Osteoblast (primary cell): ENCODE data around the gene NMT1. TPM values are rescaled to one million over a fixed set of nuclear protein-coding genes. Genes with fewer than 3 reads are reported as not detected.

Source experiments
- DNase-seq: peaks from one replicate; pipeline ENCODE4 v3.0.0; 2011; ENCODE audit warnings: low spot score, mixed read lengths; ENCODE audit not compliant: insufficient read length; ENCODE audit errors: missing footprints
- H2AFZ ChIP-seq: 2 replicates; pipeline ENCODE4 v1.6.0; 2011; ENCODE audit warnings: mild to moderate bottlenecking, low read length
- H3K27ac ChIP-seq: 2 replicates; pipeline ENCODE4 v1.5.1; 2011; ENCODE audit warnings: mild to moderate bottlenecking, low read depth, low read length, moderate library complexity
- H3K27me3 ChIP-seq: 2 replicates; pipeline ENCODE4 v1.6.0; 2012; ENCODE audit warnings: mild to moderate bottlenecking, control low read depth, inconsistent platforms, low read length, moderate library complexity; ENCODE audit not compliant: insufficient read depth
- H3K36me3 ChIP-seq: 2 replicates; pipeline ENCODE4 v1.5.1; 2011; ENCODE audit warnings: mild to moderate bottlenecking, low read length, control low read depth, moderate library complexity; ENCODE audit not compliant: insufficient read depth
- H3K4me1 ChIP-seq: 2 replicates; pipeline ENCODE4 v1.5.1; 2011; ENCODE audit warnings: mild to moderate bottlenecking, low read length, control low read depth, moderate library complexity; ENCODE audit not compliant: insufficient read depth
- H3K4me2 ChIP-seq: 2 replicates; pipeline ENCODE4 v1.6.0; 2011; ENCODE audit warnings: mild to moderate bottlenecking, low read length; ENCODE audit not compliant: insufficient read depth
- H3K4me3 ChIP-seq: fragments of 200-600 bp; sonication (generic); 3 replicates; pipeline ENCODE4 v1.5.1; 2012; ENCODE audit warnings: mild to moderate bottlenecking, low read length, inconsistent platforms; ENCODE audit not compliant: insufficient read depth
- H3K79me2 ChIP-seq: 2 replicates; pipeline ENCODE4 v1.6.0; 2012; ENCODE audit warnings: mild to moderate bottlenecking, low read length, control low read depth, inconsistent platforms; ENCODE audit not compliant: insufficient read depth
- H3K9me3 ChIP-seq: 2 replicates; pipeline ENCODE4 v1.5.1; 2011; ENCODE audit warnings: low read depth, low read length, control low read depth
- H4K20me1 ChIP-seq: 2 replicates; pipeline ENCODE4 v1.6.0; 2012; ENCODE audit warnings: mild to moderate bottlenecking, low read length, control low read depth; ENCODE audit not compliant: insufficient read depth
- total RNA-seq: library from RNA; depleted of rRNA; stranded (reverse); fragments of >200 nt; gene quantifications from 2 replicates; pipeline ENCODE4 v1.2.3, GENCODE V29; 2012
- TF ChIP-seq, protein P1 (sequence below): IDR thresholded peaks from 2 replicates; pipeline ENCODE4 v1.5.1; 2011; ENCODE audit warnings: mild to moderate bottlenecking, low read depth, low read length, moderate library complexity; ENCODE audit errors: extremely low read depth

The NMT1 gene
- total RNA-seq, 1 donor = 51.8 TPM

DNA sequence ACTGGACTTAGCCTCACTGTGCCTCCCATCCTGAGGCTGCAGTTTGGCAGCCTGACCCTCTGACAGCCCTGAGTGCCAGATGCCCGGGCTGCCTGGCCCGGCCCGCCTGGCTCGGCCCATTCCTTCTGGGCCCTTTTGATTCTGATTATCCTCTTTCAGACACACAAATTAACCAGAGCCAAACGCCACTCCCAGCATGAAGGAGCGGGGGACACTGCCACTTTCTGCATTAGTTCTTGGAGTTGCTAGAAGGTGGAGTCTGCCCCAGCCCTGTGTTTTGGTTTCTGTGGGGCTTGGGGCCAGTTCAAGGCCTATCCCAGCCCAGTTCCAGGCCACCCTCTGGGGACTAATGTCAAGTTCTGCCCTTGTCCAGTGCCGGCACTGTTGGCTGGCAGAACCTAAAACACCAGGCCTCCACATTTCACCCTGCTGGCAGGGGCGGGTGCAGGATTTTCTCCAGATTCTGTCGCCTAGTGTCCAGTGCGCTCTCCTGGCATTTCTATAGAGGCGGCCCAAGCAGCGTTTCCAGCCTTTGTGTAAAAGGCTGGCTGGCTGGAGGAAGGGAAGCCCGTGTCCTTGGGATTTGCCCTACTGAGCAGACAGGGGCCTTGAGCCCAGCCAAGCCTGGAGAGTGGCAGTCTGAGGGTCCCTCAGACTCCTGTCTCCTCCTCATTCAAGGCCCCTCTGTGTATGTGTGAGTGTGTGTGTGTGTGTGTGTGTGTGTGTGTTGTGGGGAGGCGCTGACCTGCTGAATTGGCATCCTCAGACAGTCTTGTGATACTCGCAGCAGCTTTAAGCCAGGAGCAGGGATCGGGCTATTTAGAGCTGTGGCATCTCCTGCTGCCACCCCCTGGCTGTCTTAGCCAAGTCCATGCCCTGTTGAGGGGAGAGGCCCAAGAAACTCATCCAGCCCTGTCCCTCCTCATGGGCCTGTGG is 49.8 kb downstream of the NMT1 start:
- Histone ChIP-seq H3K4me1 (no peaks in the 10 kb centered on the region), H3K27me3 (no peaks in the 10 kb centered on the region), H4K20me1 (peaks cover 11% of the 10 kb centered on the region), H3K4me2 (no peak overlapping the region), H2AFZ (no peak overlapping the region), H3K79me2 (peaks cover 6% of the 10 kb centered on the region), H3K9me3 (no peaks in the 10 kb centered on the region), H3K36me3 (peaks cover 26% of the 10 kb centered on the region), H3K4me3 (no peak overlapping the region), H3K27ac (no peak overlapping the region)
- TF ChIP-seq, protein P1, sequence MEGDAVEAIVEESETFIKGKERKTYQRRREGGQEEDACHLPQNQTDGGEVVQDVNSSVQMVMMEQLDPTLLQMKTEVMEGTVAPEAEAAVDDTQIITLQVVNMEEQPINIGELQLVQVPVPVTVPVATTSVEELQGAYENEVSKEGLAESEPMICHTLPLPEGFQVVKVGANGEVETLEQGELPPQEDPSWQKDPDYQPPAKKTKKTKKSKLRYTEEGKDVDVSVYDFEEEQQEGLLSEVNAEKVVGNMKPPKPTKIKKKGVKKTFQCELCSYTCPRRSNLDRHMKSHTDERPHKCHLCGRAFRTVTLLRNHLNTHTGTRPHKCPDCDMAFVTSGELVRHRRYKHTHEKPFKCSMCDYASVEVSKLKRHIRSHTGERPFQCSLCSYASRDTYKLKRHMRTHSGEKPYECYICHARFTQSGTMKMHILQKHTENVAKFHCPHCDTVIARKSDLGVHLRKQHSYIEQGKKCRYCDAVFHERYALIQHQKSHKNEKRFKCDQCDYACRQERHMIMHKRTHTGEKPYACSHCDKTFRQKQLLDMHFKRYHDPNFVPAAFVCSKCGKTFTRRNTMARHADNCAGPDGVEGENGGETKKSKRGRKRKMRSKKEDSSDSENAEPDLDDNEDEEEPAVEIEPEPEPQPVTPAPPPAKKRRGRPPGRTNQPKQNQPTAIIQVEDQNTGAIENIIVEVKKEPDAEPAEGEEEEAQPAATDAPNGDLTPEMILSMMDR = no peak
- peak; percentile 91 for DNase-seq

DNA sequence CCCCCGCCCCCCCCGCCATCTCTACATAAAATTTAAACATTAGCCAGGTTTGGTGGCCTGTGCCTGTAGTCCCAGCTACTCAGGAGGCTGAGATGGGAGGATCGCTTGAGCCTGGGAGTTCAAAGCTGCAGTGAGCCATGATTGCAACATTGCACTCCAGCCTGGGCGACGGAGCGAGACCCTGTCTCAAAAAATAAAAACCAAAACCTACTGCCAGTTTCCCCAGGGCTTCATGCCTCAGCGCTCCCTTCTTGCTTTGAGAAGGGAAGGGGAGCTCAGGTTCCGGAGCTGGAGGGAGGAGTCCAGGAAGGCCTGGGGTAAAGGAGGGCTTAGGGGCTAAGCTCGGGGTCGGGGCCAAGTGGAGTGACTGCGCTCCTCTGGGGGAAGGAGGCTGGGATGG is 50.7 kb downstream of the NMT1 start:
- TF ChIP-seq, protein P1 = no peak

DNA sequence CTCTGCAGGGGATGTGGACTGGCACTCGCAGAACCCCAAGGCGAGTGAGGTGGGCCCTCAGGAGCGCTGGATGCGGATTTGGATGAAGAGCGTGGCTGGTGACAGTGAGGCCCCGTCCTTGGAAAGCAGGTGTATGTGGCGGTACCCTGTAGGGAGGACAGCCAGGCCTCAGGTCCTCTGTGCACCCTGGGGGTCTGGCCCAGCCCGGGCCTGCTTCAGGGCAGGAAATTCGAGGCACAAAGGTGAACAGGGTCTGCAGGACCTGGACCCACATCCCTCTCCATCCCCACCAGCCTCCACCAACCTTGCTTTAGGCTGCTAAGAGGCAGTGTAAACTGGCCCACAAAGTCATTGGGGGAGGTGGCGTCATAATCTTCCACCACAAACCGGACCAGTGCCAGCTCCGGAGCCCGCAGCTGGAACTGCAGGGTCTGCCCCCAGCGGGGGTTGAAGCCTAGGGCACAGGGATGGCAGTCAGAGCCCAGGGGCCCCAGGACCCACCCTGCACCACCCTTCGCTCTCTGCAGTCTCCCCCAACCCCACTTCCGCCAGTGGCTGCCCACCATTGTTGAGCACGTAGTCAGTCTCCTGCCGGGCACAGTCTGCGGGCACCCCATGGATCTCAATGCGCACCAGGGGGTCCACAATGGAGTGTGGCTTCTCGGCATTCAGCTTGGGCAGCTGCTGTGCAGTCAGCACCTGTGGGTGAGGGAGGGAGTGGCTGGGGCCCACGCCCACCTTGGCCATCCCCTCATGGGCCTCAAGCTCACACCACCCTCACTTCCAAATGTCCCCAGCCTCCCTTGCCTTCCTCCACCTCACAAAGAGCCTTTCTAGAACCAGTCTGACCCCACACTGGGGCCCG is 51.7 kb downstream of the NMT1 start:
- Histone ChIP-seq H3K79me2 (no peaks in the 10 kb centered on the region), H3K27ac (no peak overlapping the region), H3K4me1 (no peaks in the 10 kb centered on the region), H3K9me3 (no peaks in the 10 kb centered on the region), H2AFZ (no peak overlapping the region), H3K36me3 (peaks cover 8% of the 10 kb centered on the region), H4K20me1 (peaks cover 5% of the 10 kb centered on the region), H3K4me2 (no peak overlapping the region), H3K27me3 (no peaks in the 10 kb centered on the region), H3K4me3 (no peak overlapping the region)
- DNase-seq = peak; percentile 67
- TF ChIP-seq, protein P1 = no peak

More for the DNA sequence above, 50.7 kb downstream of the NMT1 start:
- peaks cover 11% of the 10 kb centered on the region for H4K20me1 ChIP-seq
- H3K36me3 ChIP-seq = peaks cover 17% of the 10 kb centered on the region
- no peaks in the 10 kb centered on the region for H3K9me3 ChIP-seq
- no peak overlapping the region for H3K27ac ChIP-seq
- no peak overlapping the region for H3K4me3 ChIP-seq
- H3K4me2 ChIP-seq = no peak overlapping the region
- no peak for DNase-seq
- H3K4me1 ChIP-seq = no peaks in the 10 kb centered on the region
- H3K27me3 ChIP-seq = no peaks in the 10 kb centered on the region
- H3K79me2 ChIP-seq = no peaks in the 10 kb centered on the region
- no peak overlapping the region for H2AFZ ChIP-seq

DNA sequence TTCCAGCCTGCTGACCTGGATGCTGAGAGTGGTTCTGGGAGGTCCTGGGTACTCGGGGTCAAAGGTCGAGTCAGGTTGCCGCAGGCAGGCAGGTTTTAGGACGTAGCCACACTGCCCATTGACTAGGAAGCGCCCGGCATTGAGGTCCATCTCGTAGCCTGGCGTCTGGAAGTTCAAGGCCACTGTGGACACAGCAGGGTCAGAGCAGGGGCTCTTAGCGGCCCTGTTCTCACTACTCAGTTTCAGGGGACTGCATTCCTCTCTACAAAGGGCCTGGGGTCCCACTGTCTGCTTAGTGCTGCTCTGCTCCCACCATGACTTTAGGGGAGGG is 52.3 kb downstream of the NMT1 start:
- Histone ChIP-seq H3K4me3 (no peak overlapping the region), H3K27ac (no peak overlapping the region), H2AFZ (no peak overlapping the region), H3K9me3 (no peaks in the 10 kb centered on the region), H3K27me3 (no peaks in the 10 kb centered on the region), H3K36me3 (peaks cover 3% of the 10 kb centered on the region), H4K20me1 (peaks cover 5% of the 10 kb centered on the region), H3K4me1 (no peaks in the 10 kb centered on the region), H3K79me2 (no peaks in the 10 kb centered on the region), H3K4me2 (no peak overlapping the region)
- peak; percentile 59 for DNase-seq
- TF ChIP-seq, protein P1 = no peak
